Body of pancreas (tissue), 4 donors: ENCODE results near the gene WDR37. TPM values are rescaled to one million over a fixed set of nuclear protein-coding genes. Genes with fewer than 3 reads are reported as not detected.
"Not testable (repeated sequence)": the region's sequence is repeated elsewhere in the genome, so short reads cannot be mapped to it uniquely, and the experiment has no call there.

ENCODE experiments used
- ATAC-seq: fragments of 150-250 bp; one replicate; pipeline ENCODE4 v1.9.1; 2016
- DNase-seq, 4 donors: peaks; one replicate each; pipeline ENCODE4 v3.0.0-alpha.2; 2019
- H3K27ac ChIP-seq, 4 donors: fragments of 200-600 bp; sonication (generic); 1 replicate in 3 of 4; 2 replicates in 1 of 4; pipeline versions ENCODE4 v1.5.1 to v1.6.1; 2016 to 2019; ENCODE audit warnings: mild to moderate bottlenecking in 1 of 4, mixed read lengths in 1 of 4, moderate library complexity in 1 of 4
- H3K27me3 ChIP-seq, 2 donors: fragments of 200-600 bp; sonication (generic); one replicate each; pipeline ENCODE4 v1.6.0; 2016; ENCODE audit warnings: mild to moderate bottlenecking in 1 of 2
- H3K36me3 ChIP-seq, 2 donors: fragments of 200-600 bp; sonication (generic); replicated peaks in 1 of 2; 2 replicates each; pipeline ENCODE4 v1.5.1; 2016; ENCODE audit warnings: low read depth in 2 of 2; ENCODE audit not compliant: insufficient read depth in 1 of 2
- H3K4me1 ChIP-seq: fragments of 200-600 bp; sonication (generic); one replicate; pipeline ENCODE4 v1.6.0; 2016
- H3K4me3 ChIP-seq, 2 donors: fragments of 200-600 bp; sonication (generic); 1 replicate in 1 of 2; 2 replicates in 1 of 2; pipeline ENCODE4 v1.5.1; 2016 to 2019
- H3K9me3 ChIP-seq, 3 donors: fragments of 200-600 bp; sonication (generic); 1 replicate in 2 of 3; 2 replicates in 1 of 3; pipeline ENCODE4 v1.5.1; 2016
- CTCF ChIP-seq, 7 experiments: fragments of 450-650 bp in 4 of 7; fragments of 200-600 bp in 3 of 7; sonication (generic) in 3 of 7; IDR thresholded peaks; one replicate each; pipeline ENCODE4 v1.5.1; 2016 to 2019; ENCODE audit warnings: antibody characterized with exemption in 7 of 7
- POLR2A ChIP-seq, 3 donors: fragments of 450-650 bp; IDR thresholded peaks; one replicate each; pipeline ENCODE4 v1.6.1; 2016; ENCODE audit warnings: antibody characterized with exemption in 3 of 3, mild to moderate bottlenecking in 2 of 3
- WGBS, 2 donors: methylation state at CpG; one replicate each; pipeline ENCODE4 v1.1.5; 2017; 5-methylcytosine and 5-hydroxymethylcytosine counted together
- intact Hi-C: fragments of 100-400 bp; cut with DNase I; formaldehyde crosslinking; loops from one replicate; pipeline ENCODE4 v1.15.1; 2023
- total RNA-seq, 2 donors: library from RNA; depleted of rRNA; stranded (reverse); fragments of >200 nt; gene quantifications; one replicate each; pipeline ENCODE4 v1.1.0, GENCODE V29; 2016

The WDR37 gene
- total RNA-seq, 2 donors from 2014 or later: 9.9 to 14.3 TPM

DNA sequence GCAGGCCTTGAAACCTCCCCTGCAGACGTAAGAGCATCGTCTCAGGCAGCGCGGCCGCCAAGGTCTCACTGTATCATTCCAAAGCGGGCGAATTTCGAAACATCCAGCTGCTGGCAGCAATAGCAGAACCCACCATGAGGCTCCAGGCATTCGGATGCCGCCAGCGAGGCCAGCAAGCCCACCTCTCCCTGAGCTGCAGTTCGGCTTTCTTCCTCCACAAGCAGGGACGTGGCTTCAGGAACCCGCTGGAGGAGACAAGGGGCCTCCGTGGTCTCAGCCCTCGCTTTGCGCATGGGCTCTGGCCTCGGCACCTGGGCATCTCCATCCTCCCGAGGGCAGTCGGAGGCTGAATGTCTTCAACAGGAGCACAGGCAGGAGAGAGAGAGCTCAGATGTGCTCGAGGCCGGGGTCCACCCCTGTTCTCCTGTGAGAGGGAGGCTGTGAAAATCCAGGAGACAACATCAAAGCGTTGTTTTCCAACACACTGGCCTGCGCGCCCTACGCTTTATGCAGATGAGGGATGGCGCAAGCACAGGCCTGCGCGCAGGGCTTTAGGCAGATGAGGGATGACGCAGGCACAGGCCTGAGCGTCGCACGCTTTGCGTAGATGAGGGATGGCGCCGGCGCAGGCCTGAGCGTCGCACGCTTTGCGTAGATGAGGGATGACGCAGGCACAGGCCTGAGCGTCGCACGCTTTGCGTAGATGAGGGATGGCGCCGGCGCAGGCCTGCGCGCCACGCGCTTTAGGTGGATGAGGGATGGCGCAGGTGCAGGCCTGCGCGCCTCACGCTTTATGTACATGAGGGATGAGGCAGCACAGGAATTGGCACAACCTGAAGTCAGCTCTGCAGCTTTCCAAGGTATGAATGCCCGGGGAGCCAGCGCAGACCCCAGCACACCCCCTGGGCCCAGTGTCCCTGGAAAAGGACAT lies 103.2 kb downstream of the WDR37 start:
- Histone ChIP-seq H3K4me3 (no peak overlapping the region), H3K36me3 (no peaks in the 10 kb centered on the region), H3K4me1 (no peaks in the 10 kb centered on the region), H3K27me3 (no peaks in the 10 kb centered on the region), H3K9me3 (no peaks in the 10 kb centered on the region), H3K27ac (no peak overlapping the region)
- intact Hi-C loops: no loop called here
- no peak for ATAC-seq
- 82 to 84% methylated on average over 48 to 59 of the region's 59 CpGs for WGBS, 2 donors
- TF ChIP-seq POLR2A (IDR thresholded peaks at IDR 0.05) (no peak), CTCF (IDR thresholded peaks at IDR 0.05) (no peak)
- DNase-seq: no peak

- no peak for TF ChIP-seq CTCF (IDR thresholded peaks at IDR 0.05)
- TF ChIP-seq POLR2A (IDR thresholded peaks at IDR 0.05): no peak
- intact Hi-C loops: no loop called here
- Histone ChIP-seq H3K36me3 (no peaks in the 10 kb centered on the region), H3K27me3 (no peaks in the 10 kb centered on the region), H3K4me3 (no peak overlapping the region), H3K27ac (no peak overlapping the region), H3K4me1 (no peaks in the 10 kb centered on the region), H3K9me3 (no peaks in the 10 kb centered on the region)
- no peak for DNase-seq
- no peak for ATAC-seq
- 76 to 82% methylated on average over 20 to 21 of the region's 25 CpGs for WGBS, 2 donors
Observed at GRCh38 chr10:1160561-1161314, 104.6 kb downstream of the WDR37 start.

DNA sequence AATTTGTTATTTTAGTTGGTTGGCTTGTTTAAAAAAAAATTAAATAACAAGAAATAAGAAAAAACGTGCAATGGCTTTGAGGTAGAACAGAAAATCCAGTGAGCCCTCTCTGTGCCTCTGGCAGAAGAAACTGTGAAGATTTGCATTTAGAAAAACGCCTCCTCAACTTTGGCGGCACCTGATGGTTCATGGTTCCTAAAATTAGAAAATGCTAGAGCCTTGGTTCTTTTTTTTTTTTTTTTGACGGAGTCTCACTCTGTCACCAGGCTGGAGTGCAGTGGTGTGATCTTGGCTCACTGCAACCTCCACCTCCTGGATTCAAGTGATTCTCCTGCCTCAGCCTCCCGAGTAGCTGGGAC lies 105.1 kb downstream of the WDR37 start:
- not testable (repeated sequence) for DNase-seq, ATAC-seq

DNA sequence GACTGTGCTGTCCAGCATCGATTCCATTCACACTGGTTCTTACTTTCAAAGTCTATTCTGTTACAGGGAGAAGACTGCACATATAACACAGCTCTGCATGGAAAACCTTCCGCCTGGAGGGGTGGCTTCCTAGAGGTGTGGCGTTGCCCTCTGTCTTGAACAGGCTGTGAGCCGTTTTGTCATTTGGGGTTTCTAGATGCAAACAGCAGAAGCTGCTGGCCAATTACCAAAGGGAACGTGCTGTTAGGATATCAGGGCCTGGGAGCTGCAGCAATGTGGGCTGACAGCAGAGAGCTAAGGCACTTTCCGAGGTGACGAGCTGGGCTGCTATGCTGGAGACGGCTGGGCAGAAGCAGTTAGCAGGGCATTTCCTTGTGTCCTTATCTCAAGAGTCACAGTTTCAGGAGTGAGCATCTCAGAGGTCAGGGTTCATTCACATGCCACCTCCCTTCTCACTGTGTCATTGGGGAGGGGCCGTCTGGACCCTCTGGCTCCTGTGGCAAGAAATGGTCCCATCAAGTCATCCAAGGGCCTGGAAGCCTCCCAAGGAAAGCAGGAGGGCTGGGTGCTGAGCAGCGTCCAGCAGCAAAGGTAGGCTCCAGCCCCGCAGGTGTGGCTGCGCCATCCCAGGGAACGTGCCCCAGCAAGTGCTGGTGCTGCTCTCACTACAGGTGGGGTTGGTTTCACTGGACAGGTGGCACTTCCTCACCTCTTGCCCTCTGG lies 106.5 kb downstream of the WDR37 start:
- ATAC-seq (no peak), DNase-seq (no peak)
- H3K4me3 ChIP-seq: no peak overlapping the region
- no peak for TF ChIP-seq POLR2A (IDR thresholded peaks at IDR 0.05)
- no peak for TF ChIP-seq CTCF (IDR thresholded peaks at IDR 0.05)
- no peak overlapping the region for H3K27ac ChIP-seq
- intact Hi-C loops: no loop called here
- no peaks in the 10 kb centered on the region for H3K27me3 ChIP-seq
- H3K36me3 ChIP-seq: no peaks in the 10 kb centered on the region
- no peaks in the 10 kb centered on the region for H3K4me1 ChIP-seq
- 62 to 64% methylated on average over 10 to 13 of the region's 13 CpGs for WGBS, 2 donors
- no peaks in the 10 kb centered on the region for H3K9me3 ChIP-seq

More for the DNA sequence above, 105.1 kb downstream of the WDR37 start:
- H3K9me3 ChIP-seq, intact Hi-C loops, H3K36me3 ChIP-seq, H3K4me3 ChIP-seq, H3K4me1 ChIP-seq, H3K27me3 ChIP-seq, H3K27ac ChIP-seq: not testable (repeated sequence)
- 65 to 78% methylated on average over 5 of the region's 5 CpGs for WGBS, 2 donors

DNA sequence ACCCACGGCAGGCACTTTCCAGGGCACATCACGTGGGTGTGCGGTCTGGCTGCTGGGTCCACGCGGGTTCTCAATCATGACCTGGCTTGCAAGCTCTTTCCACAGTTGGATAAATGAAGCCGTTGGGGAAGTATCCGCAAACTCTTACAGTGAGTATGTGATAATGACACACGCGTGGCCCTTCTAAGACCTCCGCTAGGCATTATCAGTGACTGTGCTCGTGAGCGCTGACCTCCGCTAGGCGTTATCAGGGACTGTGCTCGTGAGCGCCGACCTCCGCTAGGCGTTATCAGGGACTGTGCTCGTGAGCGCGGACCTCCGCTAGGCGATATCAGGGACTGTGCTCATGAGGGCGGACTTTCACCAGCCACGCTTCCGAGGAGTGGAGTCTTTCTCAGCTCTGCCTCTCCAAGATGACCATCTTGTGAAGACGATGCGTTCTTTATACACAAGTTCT lies 107.0 kb downstream of the WDR37 start:
- 77 to 78% methylated on average over 25 to 29 of the region's 29 CpGs for WGBS, 2 donors
- intact Hi-C loops: no loop called here
- ATAC-seq (no peak), DNase-seq (no peak)
- Histone ChIP-seq H3K27me3 (no peaks in the 10 kb centered on the region), H3K4me3 (no peak overlapping the region), H3K36me3 (no peaks in the 10 kb centered on the region), H3K4me1 (no peaks in the 10 kb centered on the region), H3K27ac (no peak overlapping the region), H3K9me3 (no peaks in the 10 kb centered on the region)
- TF ChIP-seq POLR2A (IDR thresholded peaks at IDR 0.05) (no peak), CTCF (IDR thresholded peaks at IDR 0.05) (no peak)
